Activated naive CD4-positive, alpha-beta T cell treated with anti-CD3 and anti-CD28 coated beads for 36 hours (primary cell): ENCODE measurements around the gene RELT. TPM values are rescaled to one million over a fixed set of nuclear protein-coding genes. Genes with fewer than 3 reads are reported as not detected.

ENCODE experiments used
- CTCF ChIA-PET: fragments of 350-600 bp; sonication (Branson Sonifier 250); formaldehyde crosslinking; loops from one replicate; lab custom pipeline; 2021; ENCODE audit warnings: antibody characterized with exemption; lab: Charles Lee
- DNase-seq: peaks from one replicate; pipeline ENCODE4 v3.0.0-alpha.2; 2020
- H3K27ac Mint-ChIP-seq: one replicate; pipeline ENCODE4 v1.8.0; 2021; ENCODE audit warnings: mild to moderate bottlenecking, mixed read lengths
- H3K27me3 Mint-ChIP-seq: one replicate; pipeline ENCODE4 v1.8.0; 2021; ENCODE audit warnings: low read depth, mixed read lengths
- H3K36me3 Mint-ChIP-seq: one replicate; pipeline ENCODE4 v1.8.0; 2021; ENCODE audit warnings: low read depth, mixed read lengths
- H3K4me1 Mint-ChIP-seq: one replicate; pipeline ENCODE4 v1.8.0; 2021; ENCODE audit warnings: low read depth, mixed read lengths
- H3K4me3 Mint-ChIP-seq: one replicate; pipeline ENCODE4 v1.8.0; 2021; ENCODE audit warnings: mild to moderate bottlenecking, moderate library complexity, mixed read lengths
- H3K9me3 Mint-ChIP-seq: one replicate; pipeline ENCODE4 v1.8.0; 2021; ENCODE audit warnings: mixed read lengths
- intact Hi-C: fragments of 100-400 bp; cut with micrococcal nuclease; formaldehyde crosslinking; loops from one replicate; pipeline ENCODE4 v1.15.1; 2023
- total RNA-seq, 2 experiments: library from RNA; stranded (reverse); gene quantifications; one replicate each; pipeline ENCODE4 v1.2.3, GENCODE V29; 2021

Gene RELT
- total RNA-seq = 10 to 100 TPM; 17.9 to 18.5 TPM

- CTCF ChIA-PET = interaction anchor here (0.6 to 5.1 kb wide), 3 partner anchors 17 to 1270 kb away, joined by 3 to 36 read pairs (median 7); no protein-coding TSS in a partner anchor
- peak; percentile 91 for DNase-seq
- intact Hi-C loops = loop anchor here (1.0 to 10.0 kb wide), 10 partner anchors 17 to 501 kb away; partner anchors contain the start of genes COA4, FAM168A, FCHSD2 and MRPL48
- peaks cover 4% of the 10 kb centered on the region for H3K36me3 Mint-ChIP-seq
- peak within 1 kb of the TSS; percentile 92 for H3K4me3 Mint-ChIP-seq
- peaks cover 45% of the 10 kb centered on the region for H3K4me1 Mint-ChIP-seq
- no peaks in the 10 kb centered on the region for H3K9me3 Mint-ChIP-seq
- no peaks in the 10 kb centered on the region for H3K27me3 Mint-ChIP-seq
- H3K27ac Mint-ChIP-seq = peak within 1 kb of the TSS; percentile 91
Observed at GRCh38 chr11:73376160-73376802, at the start of gene RELT. RELT (plus strand) TSS chr11:73376399; CDS start chr11:73389137, 12,738 bp downstream.

- Mint-ChIP-seq H3K4me1 (no peaks in the 10 kb centered on the region), H3K27me3 (no peaks in the 10 kb centered on the region), H3K9me3 (no peaks in the 10 kb centered on the region), H3K27ac (no peak overlapping the region), H3K4me3 (no peak overlapping the region), H3K36me3 (no peaks in the 10 kb centered on the region)
- intact Hi-C loops = no loop called here
- no peak for DNase-seq
- CTCF ChIA-PET = interaction anchor here (0.7 to 1.9 kb wide), 6 partner anchors 14 to 32 kb away, joined by 3 to 4 read pairs (median 4); no protein-coding TSS in a partner anchor
Observed at GRCh38 chr11:73326929-73327811, 49.0 kb upstream of the RELT start.

GRCh38 chr11:73327812-73328364 is 48.3 kb upstream of the RELT start:
- Mint-ChIP-seq H3K4me1 (no peaks in the 10 kb centered on the region), H3K27ac (no peak overlapping the region), H3K27me3 (no peaks in the 10 kb centered on the region), H3K4me3 (no peak overlapping the region), H3K36me3 (no peaks in the 10 kb centered on the region), H3K9me3 (no peaks in the 10 kb centered on the region)
- CTCF ChIA-PET = interaction anchor here (1.1 to 1.9 kb wide), 3 partner anchors 18 to 23 kb away, joined by 3 to 4 read pairs (median 3); no protein-coding TSS in a partner anchor
- intact Hi-C loops = no loop called here
- no peak for DNase-seq

GRCh38 chr11:73330569-73331093 is 45.6 kb upstream of the RELT start:
- CTCF ChIA-PET = interaction anchor here (0.7 to 3.2 kb wide), 3 partner anchors 21 to 36 kb away, joined by 3 to 11 read pairs (median 7); partner anchors contain the start of gene ARHGEF17
- Mint-ChIP-seq H3K27ac (no peak overlapping the region), H3K27me3 (no peaks in the 10 kb centered on the region), H3K4me1 (no peaks in the 10 kb centered on the region), H3K4me3 (no peak overlapping the region), H3K9me3 (no peaks in the 10 kb centered on the region), H3K36me3 (no peaks in the 10 kb centered on the region)
- intact Hi-C loops = no loop called here
- DNase-seq = no peak

- Mint-ChIP-seq H3K36me3 (no peaks in the 10 kb centered on the region), H3K27me3 (no peaks in the 10 kb centered on the region), H3K27ac (no peak overlapping the region), H3K4me3 (no peak overlapping the region), H3K9me3 (no peaks in the 10 kb centered on the region), H3K4me1 (no peaks in the 10 kb centered on the region)
- no peak for DNase-seq
- intact Hi-C loops = no loop called here
- CTCF ChIA-PET = interaction anchor here (2.2 to 3.2 kb wide), 2 partner anchors 24 to 37 kb away, joined by 7 to 11 read pairs; partner anchors contain the start of gene ARHGEF17
Observed at GRCh38 chr11:73331138-73331916, 44.9 kb upstream of the RELT start.

GRCh38 chr11:73333173-73333572 is 43.0 kb upstream of the RELT start:
- Mint-ChIP-seq H3K4me3 (no peak overlapping the region), H3K27ac (no peak overlapping the region), H3K9me3 (no peaks in the 10 kb centered on the region), H3K4me1 (no peaks in the 10 kb centered on the region), H3K27me3 (no peaks in the 10 kb centered on the region), H3K36me3 (no peaks in the 10 kb centered on the region)
- DNase-seq = no peak
- intact Hi-C loops = no loop called here
- CTCF ChIA-PET = interaction anchor here (1.1 to 8.0 kb wide), 2 partner anchors 28 to 42 kb away, joined by 4 to 83 read pairs; no protein-coding TSS in a partner anchor

- Mint-ChIP-seq H3K27me3 (no peaks in the 10 kb centered on the region), H3K4me1 (no peaks in the 10 kb centered on the region), H3K27ac (peak overlapping the region; percentile 18), H3K36me3 (no peaks in the 10 kb centered on the region), H3K4me3 (no peak overlapping the region), H3K9me3 (no peaks in the 10 kb centered on the region)
- DNase-seq = no peak
- CTCF ChIA-PET = interaction anchor here (0.8 to 8.0 kb wide), 5 partner anchors 26 to 73 kb away, joined by 3 to 83 read pairs (median 4); partner anchors contain the start of gene ARHGEF17
- intact Hi-C loops = no loop called here
Observed at GRCh38 chr11:73333640-73334383, 42.4 kb upstream of the RELT start.

- no peaks in the 10 kb centered on the region for H3K27me3 Mint-ChIP-seq
- no peaks in the 10 kb centered on the region for H3K36me3 Mint-ChIP-seq
- no peaks in the 10 kb centered on the region for H3K4me1 Mint-ChIP-seq
- H3K9me3 Mint-ChIP-seq = no peaks in the 10 kb centered on the region
- H3K27ac Mint-ChIP-seq = peak overlapping the region; percentile 18
- no peak overlapping the region for H3K4me3 Mint-ChIP-seq
- DNase-seq = no peak
- CTCF ChIA-PET = interaction anchor here (0.6 to 8.0 kb wide), 17 partner anchors 11 to 520 kb away, joined by 3 to 83 read pairs (median 4); partner anchors contain the start of gene ARHGEF17
- intact Hi-C loops = loop anchor here (1.0 kb wide), 2 partner anchors 27 to 39 kb away; no protein-coding TSS in a partner anchor
Observed at GRCh38 chr11:73334384-73335203, 41.6 kb upstream of the RELT start.

GRCh38 chr11:73335204-73335923 is 40.8 kb upstream of the RELT start:
- no peaks in the 10 kb centered on the region for H3K9me3 Mint-ChIP-seq
- no peaks in the 10 kb centered on the region for H3K36me3 Mint-ChIP-seq
- H3K27me3 Mint-ChIP-seq = no peaks in the 10 kb centered on the region
- CTCF ChIA-PET = interaction anchor here (0.6 to 8.0 kb wide), 18 partner anchors 12 to 521 kb away, joined by 3 to 83 read pairs (median 4); partner anchors contain the start of gene ARHGEF17
- H3K4me3 Mint-ChIP-seq = no peak overlapping the region
- intact Hi-C loops = loop anchor here (1.0 kb wide), 2 partner anchors 28 to 40 kb away; no protein-coding TSS in a partner anchor
- peak; percentile 87 for DNase-seq
- H3K4me1 Mint-ChIP-seq = no peaks in the 10 kb centered on the region
- no peak overlapping the region for H3K27ac Mint-ChIP-seq
